ENCODE data around the gene CNTN3. TPM values are rescaled to one million over a fixed set of nuclear protein-coding genes. Genes with fewer than 3 reads are reported as not detected.

Gene CNTN3
- total RNA-seq, 3 donors from 2014 or later: 6.2 to 15.6 (median 8.1) TPM

- Histone ChIP-seq H3K4me1 (ENCODE audit: low read depth) (no peaks in the 10 kb centered on the region), H3K36me3 (ENCODE audit: low read depth) (no peaks in the 10 kb centered on the region), H3K4me3 (no peak overlapping the region), H3K9me3 (no peaks in the 10 kb centered on the region)
- intact Hi-C loops (cut with DNase I, micrococcal nuclease): no loop called here
- ATAC-seq (no peak), DNase-seq (no peak)
- TF ChIP-seq CTCF (IDR thresholded peaks at IDR 0.05): no peak
Measured at GRCh38 chr3:74636981-74637380, 22.5 kb upstream of the CNTN3 start.

- no peak for ATAC-seq
- intact Hi-C loops (cut with DNase I, micrococcal nuclease): no loop called here
Measured at GRCh38 chr3:74633021-74633420, 18.6 kb upstream of the CNTN3 start.

GRCh38 chr3:74631351-74632140, 17.1 kb upstream of the CNTN3 start:
- no peak for DNase-seq
- TF ChIP-seq CTCF (IDR thresholded peaks at IDR 0.05): no peak
- intact Hi-C loops (cut with DNase I, micrococcal nuclease): no loop called here
- no peaks in the 10 kb centered on the region for H3K36me3 ChIP-seq (ENCODE audit: low read depth)
- no peaks in the 10 kb centered on the region for H3K9me3 ChIP-seq
- no peaks in the 10 kb centered on the region for H3K4me1 ChIP-seq (ENCODE audit: low read depth)
- no peak for ATAC-seq
- H3K4me3 ChIP-seq: no peak overlapping the region

More at GRCh38 chr3:74633021-74633420, 18.6 kb upstream of the CNTN3 start:
- H3K4me3 ChIP-seq: no peak overlapping the region
- H3K4me1 ChIP-seq (ENCODE audit: low read depth): no peaks in the 10 kb centered on the region
- no peak for DNase-seq
- H3K36me3 ChIP-seq (ENCODE audit: low read depth): no peaks in the 10 kb centered on the region
- no peaks in the 10 kb centered on the region for H3K9me3 ChIP-seq
- no peak for TF ChIP-seq CTCF (IDR thresholded peaks at IDR 0.05)

- Histone ChIP-seq H3K4me3 (no peak overlapping the region), H3K9me3 (no peaks in the 10 kb centered on the region), H3K36me3 (ENCODE audit: low read depth) (no peaks in the 10 kb centered on the region), H3K4me1 (ENCODE audit: low read depth) (no peaks in the 10 kb centered on the region)
- DNase-seq: peak in 1 of 3 donors; percentile 36
- TF ChIP-seq CTCF (IDR thresholded peaks at IDR 0.05): no peak
- intact Hi-C loops (cut with DNase I, micrococcal nuclease): no loop called here
- ATAC-seq: no peak
Measured at GRCh38 chr3:74630602-74631001, 16.1 kb upstream of the CNTN3 start.

GRCh38 chr3:74626011-74626410, 11.6 kb upstream of the CNTN3 start:
- no peak for ATAC-seq
- no peaks in the 10 kb centered on the region for H3K4me1 ChIP-seq (ENCODE audit: low read depth)
- TF ChIP-seq CTCF (IDR thresholded peaks at IDR 0.05): no peak
- no peaks in the 10 kb centered on the region for H3K9me3 ChIP-seq
- H3K4me3 ChIP-seq: no peak overlapping the region
- no peaks in the 10 kb centered on the region for H3K36me3 ChIP-seq (ENCODE audit: low read depth)
- no peak for DNase-seq
- intact Hi-C loops (cut with DNase I, micrococcal nuclease): no loop called here

Measured in mucosa of descending colon (tissue), 3 donors.